ENCODE data around the gene GNPDA1. TPM values are rescaled to one million over a fixed set of nuclear protein-coding genes. Genes with fewer than 3 reads are reported as not detected.

Gene GNPDA1
- total RNA-seq, 1 donor from 2014 or later: 20.3 TPM

DNA sequence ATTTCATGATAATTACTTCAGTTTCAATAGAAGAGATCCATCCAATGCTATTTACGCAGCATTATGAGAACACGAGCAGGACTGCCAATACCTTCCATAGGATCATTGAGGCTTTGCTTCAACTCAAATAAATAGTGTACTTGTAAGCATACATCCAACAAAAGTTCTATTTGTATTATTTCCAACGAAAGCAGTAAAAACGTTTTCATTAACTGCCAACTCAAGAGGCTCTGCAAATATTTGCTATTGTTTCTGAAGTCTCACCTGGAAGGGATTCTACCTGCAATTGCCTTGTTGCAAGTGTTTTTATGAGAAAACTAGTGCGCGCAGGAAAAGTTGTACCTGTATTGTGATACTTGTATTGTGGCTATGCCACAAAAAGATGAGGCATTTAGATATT is 11.0 kb upstream of the GNPDA1 start:
- no peak for DNase-seq

DNA sequence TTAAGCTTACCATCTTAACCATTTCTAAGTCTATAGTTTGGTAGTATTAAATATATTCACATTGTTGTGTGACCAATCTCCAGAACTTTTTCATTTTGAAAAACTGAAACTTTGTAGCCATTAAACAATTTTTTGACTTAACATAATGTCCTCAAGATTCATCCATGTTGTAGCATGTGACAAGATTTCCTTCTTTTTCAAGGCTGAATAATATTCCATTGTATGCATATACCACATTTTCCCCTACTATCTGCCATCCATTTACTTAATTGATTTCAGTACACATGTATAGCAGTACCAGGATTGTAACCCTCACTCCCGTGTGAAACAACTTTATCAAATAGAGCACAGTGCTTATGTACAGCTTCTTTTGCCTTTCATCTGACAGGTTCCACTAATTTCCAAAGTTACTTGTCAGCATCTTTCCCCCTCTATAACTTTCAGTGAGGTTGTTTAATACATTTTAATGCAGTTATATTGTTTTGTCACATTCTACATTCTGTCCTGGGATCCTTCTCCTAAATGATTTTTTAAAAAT is 7.4 kb upstream of the GNPDA1 start:
- DNase-seq: no peak

DNA sequence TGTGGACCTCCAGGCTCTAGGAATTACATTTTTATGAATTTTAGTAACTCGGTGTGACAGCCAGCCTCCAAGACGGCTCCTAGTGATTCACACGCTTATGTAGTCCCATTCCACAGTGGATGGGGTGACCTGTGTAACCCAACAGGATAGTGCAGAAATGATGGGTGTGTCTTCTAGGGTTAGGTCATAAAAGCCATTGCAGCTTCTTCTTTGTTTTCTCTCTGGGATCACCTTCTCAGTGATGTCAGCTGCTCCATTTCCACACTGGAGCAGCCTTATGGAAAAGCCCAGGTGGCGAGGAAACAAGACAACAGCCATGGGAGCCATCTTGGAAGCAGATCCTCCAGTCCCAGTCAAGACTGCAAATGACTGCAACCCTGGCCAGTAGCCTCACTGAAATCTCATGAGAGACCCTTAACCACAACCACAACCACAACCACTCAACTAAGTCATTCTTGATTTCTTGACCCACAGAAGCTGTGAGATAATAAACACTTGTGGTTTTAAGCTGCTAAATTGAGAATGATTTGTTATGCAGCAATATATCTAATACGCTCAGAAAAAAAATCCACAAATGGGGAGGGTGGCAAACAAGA is 5.1 kb upstream of the GNPDA1 start:
- DNase-seq: no peak

DNA sequence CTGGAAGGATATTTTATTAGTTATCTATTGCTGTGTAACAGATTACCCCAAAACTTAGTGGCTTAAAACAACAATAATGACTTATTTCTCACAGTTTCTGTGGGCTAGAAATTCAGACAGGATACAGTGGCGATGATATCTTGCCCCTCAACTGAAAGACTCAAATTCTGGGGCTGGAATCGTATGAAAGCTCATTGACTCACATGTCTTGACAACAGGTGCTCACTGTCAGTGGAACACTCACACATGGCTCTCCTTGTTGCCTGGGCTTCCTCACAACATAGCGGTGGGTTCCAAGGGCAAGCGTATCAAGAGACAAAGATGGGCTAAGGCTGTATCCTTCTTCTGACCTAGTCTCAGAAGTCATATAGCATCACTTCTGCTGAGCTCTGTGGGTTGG is 3.7 kb upstream of the GNPDA1 start:
- no peak for DNase-seq

DNA sequence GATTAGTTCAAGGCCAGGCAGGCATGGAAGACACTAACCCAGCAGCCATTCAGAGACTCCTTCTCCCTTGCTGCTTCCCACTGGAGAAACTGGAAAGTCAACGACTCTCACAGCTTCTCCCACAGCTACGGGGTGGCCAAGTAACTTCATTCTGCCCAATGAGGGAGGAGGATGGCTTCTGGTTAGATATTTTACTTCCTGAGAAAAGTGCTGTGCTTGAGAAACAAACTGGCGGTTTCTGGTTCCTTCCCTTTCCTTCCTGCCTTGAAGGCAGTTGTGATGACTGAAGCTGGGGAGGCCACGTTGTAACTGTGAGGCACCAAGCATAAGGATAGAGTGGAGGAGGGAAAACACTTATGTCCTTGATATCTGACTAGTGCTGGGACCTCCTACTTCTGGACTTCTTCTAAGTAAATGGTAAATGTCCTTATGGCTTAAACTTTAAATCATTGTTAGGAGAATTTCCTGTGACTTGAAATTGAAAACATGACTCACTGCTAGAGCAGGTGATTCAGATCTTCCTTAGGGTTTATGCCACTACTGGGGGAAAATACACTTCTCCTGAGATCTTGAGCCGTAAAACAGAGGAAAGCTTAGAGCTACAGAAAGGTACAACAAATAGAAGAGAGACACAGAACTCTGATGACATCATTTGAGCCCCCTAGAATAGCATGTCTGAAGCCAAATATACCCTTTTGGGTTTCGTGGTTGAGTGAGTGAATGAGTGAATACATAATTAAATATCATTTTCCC is 3.1 kb upstream of the GNPDA1 start:
- no peak for DNase-seq

DNA sequence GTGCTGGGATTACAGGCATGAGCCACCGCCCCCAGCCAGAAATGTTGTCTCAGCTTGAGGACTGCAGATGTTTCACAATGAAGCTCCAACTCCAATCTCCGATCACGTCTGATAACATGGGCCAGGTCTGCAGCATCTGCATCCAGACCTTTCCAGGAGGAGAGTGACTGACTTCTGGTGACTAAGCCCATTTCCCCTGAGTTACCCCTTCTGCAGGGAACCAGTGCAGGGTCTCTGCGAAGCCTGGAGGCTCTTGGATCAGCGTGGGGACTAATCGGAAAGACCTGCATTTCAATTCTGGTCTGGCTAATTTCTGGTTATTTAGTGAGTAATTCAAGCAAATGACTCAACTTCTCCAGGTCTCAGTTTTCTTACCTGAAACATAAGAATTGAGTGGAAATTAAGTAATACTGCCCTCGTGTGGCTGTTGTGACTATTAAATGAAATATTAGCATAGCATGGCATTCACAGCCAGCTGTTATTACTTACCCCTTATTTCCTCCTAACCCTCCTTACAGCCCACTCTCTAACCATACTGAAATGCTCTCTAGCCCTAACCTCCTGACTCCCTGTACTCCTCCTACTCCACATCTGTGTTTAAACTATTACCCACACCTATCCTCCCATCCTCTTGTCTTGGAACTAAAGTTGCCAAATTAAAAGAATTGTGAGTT is 2.2 kb upstream of the GNPDA1 start:
- no peak for DNase-seq

DNA sequence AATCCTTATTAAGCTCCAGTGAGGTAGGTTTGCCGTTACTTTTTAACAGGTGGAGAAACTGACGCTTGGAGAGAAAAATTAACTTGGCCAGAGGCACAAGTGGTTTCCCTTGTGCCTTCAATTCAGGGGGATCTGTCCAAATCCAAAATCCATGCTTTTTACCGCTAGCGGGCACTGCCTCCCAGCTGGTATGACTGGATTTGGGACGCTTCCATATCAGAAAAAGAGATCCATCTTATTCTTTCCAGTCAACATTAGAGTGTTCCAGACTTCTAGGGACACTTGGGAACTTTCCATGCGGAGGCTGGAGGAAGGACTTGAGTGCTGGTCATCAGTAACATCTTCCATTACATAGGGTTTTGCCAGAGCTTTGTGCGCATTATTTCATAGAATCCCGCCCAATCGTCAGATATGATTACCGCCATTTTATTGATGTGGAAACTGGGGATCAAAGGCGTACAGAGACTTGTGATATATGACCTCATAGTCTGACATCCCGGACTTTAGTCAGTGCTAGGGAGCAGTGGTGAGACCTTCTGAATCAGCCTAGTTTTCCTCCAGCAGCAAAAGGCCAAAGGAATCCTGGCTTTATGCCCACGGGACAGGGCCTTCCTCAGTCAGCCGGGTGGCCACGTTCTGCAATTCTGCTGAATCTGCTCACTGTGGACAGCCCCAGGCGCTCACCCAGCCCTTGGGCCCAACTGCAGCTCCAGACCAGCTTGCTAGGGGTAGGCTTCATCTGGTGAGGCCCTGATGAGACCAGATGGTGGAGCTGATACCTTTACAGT is 1.1 kb upstream of the GNPDA1 start:
- no peak for DNase-seq

DNA sequence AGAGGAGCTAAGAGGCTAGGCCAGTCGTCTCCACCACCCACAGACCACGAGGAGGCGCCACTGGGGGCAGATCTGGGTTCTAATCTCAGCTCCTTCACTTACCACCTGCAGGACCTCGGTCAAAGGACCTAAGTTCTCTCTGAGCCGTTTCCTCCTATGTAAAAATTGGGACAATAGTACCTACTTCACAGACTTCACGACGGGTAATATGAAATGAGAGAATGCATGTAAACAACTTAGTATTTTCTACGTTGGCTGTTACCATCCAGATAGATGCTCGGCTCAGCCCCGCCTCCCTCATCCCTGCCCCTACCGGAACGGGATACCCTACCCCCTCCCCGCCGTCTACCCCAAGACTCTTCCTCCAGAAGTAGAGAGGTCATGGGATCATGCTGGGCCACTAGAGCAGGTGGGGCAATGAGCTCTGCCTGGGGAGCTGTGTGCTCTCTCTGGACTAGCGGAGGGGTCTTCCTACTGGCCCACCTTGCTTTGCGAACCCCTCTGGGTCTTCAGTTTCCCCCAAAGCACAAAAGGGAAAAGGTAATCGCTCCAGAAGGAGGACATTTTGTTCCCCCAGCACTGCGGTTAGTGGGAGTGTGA is 541 bp downstream of the GNPDA1 start:
- DNase-seq: no peak

DNA sequence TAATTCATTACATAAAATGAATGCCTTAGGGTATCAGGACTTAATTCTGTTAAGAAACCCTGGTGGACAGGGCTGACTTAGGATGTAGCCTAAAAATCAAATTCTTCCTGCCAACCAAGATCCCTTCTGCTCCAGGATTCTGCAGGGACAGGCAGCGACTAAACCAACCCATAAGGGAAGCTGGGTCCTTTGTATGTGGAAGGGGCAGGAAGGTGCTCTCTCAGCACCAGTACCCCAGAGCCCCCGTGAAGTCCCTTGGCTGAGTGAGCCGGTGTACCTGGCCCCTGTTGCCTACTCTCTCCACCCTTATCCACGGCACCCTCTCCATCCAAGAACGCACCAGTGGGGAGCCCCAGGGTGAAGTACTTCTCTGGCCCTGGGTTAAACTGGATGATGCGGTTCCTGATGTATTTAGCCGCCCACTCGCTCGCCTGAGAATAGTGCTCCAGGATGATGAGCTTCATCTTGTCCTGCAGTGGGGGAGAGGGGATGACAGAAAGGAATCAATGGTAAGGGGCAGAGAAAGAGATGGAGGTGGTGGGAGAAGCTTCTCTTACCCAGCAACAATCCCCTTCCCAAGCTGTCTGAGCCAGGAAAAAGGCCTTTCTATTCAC is 1.1 kb downstream of the GNPDA1 start:
- no peak for DNase-seq

DNA sequence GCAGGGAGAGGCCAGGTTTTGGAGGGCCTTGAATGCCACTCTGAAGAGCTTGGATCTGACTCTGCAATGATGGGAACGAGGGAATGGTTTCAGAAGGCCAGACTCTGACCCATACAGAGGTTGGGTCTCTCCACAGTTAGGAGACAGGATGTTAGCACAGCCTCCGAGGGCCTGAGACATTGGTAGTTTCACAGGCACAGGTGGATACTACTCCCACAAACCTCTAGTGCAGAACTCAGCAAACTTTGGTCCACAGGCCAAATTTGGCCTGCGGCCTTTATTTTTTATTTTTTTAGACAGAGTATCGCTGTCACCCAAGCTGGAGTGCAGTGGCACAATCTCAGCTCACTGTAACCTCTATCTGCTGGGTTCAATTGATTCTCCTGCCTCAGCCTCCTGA is 2.9 kb downstream of the GNPDA1 start:
- no peak for DNase-seq

DNA sequence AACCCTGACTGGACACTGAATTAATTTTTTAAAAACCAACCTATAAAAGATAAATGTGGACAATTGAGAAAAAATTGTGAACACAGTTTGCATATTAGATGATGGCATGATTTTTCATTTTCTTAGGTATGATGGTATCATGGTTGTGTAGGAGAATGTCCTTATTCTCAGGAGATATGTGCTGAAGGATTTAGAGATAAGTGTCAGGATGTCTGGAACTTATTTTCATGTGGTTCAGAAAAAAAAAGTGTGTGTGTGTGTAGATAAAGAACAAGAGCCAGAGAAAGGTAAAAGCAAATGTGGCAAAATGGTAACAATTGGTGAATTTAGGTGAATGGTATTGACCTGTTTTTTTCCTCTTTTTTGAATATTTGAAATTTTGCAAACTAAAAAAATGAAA is 4.0 kb downstream of the GNPDA1 start:
- DNase-seq: no peak

DNA sequence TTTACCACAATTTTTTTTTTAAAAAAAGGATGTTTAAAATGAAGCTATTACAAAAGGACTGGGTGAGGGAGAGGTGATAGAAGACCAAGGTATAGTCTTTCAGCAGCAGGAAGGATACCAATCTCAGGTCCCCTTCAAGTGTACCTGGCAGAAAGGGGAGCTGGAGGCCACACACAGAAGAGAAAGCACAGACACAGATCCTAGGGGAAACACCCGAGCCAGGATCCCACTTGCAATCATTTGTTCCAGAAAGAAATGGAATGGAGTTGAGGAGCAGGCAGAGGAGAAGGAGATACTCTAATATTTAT is 5.6 kb downstream of the GNPDA1 start:
- no peak for DNase-seq

DNA sequence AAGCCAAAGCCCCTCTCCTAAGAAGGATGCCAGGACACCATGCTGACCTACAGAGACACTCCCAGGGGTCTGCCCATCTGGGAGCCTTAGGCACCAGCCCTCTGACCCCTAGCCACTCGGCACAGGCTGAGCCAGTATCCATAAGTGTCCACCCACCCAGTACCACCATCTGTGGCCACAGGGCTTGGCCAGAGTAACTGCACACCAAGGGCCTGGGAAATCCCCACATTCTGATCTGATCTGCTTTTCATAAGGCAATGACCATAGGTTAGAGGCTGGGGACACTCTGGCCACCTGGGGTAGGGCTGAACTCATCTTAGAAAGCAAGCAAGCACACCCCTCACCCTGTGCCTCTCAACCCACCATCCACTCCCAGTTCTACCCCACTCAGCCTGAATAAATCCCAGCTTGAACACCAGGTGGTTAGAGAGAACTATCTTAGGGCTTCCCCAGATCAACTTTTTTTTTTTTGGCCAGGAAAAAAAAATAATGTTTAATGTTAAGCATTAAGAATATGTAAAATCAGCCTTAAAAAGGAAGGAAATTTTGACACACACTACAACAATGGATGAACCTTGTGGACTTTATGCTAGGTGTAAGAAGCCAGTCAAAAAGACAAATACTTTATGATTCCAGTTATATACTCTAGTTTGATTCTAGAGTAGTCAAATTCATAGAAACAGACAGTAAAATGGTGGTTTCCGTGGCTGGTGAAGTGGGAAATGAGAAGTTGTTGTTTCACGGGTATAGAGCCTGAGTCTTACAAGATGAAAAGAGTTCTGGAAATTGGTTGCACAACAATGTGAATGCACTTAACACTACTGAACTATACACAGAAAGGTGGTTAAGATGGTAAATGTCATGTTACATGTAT is 6.2 kb downstream of the GNPDA1 start:
- DNase-seq: no peak

DNA sequence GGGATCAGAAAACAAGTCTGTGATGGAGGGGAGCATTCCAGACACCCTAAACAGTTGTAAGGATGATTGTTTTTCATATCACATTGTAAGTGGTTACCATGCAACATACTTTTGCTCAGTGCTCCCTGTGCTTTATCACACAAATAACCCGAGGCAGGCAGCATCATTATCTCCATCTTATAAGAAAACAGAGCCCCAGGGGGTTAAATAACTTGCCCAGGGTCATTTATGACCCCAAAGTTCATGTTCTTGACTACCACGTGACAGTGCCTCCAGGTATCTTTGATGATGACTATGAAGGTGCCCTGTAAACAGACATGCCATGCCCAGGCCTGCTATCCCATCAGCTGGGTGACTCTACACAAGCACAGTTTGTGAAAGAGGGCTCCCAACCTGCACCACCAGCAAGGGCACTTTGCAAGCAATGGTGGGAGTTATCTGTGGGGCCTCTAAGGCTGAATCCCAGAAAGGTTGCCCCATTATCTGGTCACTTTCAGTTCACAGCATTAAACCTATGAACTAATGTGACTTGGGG is 9.5 kb downstream of the GNPDA1 start:
- no peak for DNase-seq

DNA sequence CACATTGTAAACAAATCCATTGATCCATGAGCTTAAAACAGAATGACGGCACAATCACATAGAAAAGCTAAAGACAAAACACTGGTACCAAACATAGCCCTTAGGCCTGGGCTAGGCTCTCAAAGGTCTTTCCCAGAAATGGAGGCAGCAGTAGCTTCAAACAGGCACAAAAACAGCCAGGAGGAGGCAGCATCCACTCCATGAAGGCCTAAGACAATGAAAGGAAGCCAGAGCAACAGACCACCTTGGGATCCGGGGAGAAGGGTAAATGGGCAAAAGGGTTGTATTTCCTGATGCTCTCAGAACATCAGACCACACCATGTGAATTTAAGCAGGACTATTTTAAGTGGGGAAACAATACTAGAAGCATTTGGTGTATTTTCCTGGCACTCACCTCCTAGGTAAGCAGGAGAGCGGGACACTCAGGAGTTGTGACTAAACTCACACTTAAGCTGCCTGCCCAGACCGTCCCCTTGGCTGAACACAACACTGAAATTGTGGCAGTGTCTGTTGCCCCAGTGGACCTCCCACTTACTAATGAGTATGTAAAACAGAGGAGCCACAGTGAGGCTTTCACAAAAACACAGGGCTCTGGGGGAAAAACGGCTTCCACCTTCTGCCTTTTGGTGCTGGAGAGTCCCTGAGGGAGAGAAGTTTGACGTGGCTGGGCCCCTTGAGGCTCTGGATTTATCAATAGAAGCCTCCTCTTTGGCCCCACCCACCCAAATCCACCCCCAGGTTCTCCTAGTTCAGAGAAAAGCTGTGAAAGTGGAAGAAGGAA is 11.9 kb downstream of the GNPDA1 start:
- DNase-seq: no peak

DNA sequence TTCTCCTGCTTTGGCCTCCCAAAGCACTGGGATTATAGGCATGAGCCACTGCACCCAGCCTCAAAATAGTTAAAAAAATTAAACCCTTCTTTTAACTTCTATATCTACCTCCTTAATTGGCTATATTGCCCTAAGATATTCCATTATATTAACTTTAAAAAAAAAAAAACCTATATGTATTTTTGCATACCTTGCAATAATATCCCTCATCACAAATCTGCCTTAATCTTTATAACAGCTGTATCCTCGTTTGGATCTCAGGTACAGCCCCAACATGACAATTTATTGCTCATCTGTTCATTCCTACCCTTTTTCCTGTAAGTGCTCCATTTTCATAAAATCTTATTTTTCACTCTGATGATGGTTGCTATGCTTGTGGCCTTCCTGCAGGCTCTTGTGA is 12.7 kb downstream of the GNPDA1 start:
- no peak for DNase-seq

DNA sequence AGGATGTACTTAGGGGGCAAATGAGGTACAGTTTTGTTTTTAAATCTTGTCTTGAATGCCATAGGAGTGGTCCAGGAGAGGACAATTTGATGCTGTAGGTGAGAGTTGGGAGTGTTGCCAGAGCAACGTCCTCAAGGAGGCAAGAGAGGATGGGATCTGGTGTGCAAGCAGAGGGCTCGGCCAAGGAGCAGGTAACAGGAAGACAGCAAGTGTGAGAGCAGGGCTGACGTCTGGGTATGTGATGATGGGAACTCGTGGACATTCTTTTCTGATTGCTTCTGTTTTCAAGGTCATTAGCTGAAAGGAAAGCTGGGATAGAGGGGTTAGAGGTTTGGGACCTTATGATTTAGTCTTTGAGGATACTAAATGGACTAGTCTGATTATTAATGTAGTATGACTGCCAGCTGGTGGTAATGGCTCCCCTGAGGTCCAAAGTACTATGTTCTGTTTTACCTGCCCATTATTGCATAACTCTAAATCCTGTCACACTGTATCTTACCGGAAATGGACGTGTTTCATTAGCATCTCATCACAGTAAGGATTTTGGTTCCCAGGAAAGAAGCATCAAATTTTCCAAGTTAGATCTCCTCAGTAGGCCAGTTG is 15.4 kb downstream of the GNPDA1 start:
- DNase-seq: no peak

DNA sequence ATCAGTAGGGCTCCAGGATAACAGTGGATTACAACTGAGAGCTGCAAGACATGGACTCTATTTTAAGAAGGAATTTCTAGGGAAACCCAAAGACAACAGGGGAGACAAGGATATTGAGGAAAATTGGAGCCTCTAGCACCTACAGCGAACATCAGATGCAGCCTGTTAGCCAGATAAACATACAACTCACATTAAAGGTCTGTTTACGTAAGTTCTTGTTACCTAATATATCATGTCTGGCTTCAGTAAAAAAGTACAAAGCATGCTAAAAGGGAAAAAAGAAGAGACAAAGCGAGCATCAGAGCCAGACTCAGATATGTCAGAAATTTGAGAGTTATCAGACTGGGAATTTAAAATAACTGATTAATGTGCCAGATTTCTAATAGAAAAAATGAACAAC is 17.2 kb downstream of the GNPDA1 start:
- DNase-seq: no peak

DNA sequence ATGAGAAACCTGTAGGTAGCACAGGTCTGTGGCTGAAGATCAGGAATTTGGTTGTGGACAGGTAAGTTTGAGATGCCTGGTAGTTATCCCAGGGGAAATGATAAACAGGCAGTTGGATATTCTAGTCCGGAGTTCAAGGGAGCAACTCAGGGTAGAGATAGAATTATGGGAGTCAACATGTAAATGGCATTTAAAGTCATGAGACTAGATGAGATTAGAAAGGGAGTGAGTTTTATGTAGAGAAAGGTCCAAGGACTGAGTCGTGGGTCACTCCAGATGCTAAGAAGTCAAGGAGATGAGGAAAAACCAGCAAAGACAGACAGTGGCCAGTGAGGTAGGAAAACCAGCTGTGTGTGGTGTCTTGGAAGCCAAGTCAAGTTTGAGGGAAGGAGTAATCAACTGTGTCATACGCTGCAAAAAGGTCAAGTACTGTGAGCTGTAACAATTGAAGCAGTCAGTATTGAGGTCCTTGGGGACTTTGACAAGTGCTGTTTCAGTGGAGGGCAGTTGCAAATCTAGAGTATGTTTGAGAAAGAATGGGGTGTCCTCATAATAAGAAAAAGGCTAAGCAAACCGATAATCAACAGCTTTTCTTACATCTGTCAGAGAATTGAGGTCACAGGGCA is 18.2 kb downstream of the GNPDA1 start:
- no peak for DNase-seq
